Activated CD8-positive, alpha-beta T cell treated with anti-CD3 and anti-CD28 coated beads for 36 hours (primary cell): ENCODE results near the gene CHMP4A. TPM values are rescaled to one million over a fixed set of nuclear protein-coding genes. Genes with fewer than 3 reads are reported as not detected.

Experiments
- ATAC-seq: fragments of 200-7000 bp; cut with Tn5 transposase; one replicate; pipeline ENCODE4 v1.10.0; 2021; ENCODE audit warnings: mild to moderate bottlenecking, moderate library complexity
- CTCF ChIA-PET: fragments of 350-600 bp; sonication (Branson Sonifier 250); formaldehyde crosslinking; loops from one replicate; lab custom pipeline; 2021; ENCODE audit warnings: antibody characterized with exemption; lab: Charles Lee
- POLR2A ChIA-PET: fragments of 350-600 bp; sonication (Branson Sonifier 250); formaldehyde crosslinking; loops from one replicate; lab custom pipeline; 2021; ENCODE audit warnings: antibody characterized with exemption; lab: Charles Lee
- DNase-seq: peaks from one replicate; pipeline ENCODE4 v3.0.0-alpha.2; 2020
- H3K27ac Mint-ChIP-seq: one replicate; pipeline ENCODE4 v1.8.0; 2021; ENCODE audit warnings: mild to moderate bottlenecking, mixed read lengths
- H3K27me3 Mint-ChIP-seq: one replicate; pipeline ENCODE4 v1.8.0; 2021; ENCODE audit warnings: mixed read lengths
- H3K36me3 Mint-ChIP-seq: one replicate; pipeline ENCODE4 v1.8.0; 2021; ENCODE audit warnings: low read depth, mixed read lengths
- H3K4me1 Mint-ChIP-seq: one replicate; pipeline ENCODE4 v1.8.0; 2021; ENCODE audit warnings: low read depth, mixed read lengths
- H3K4me3 Mint-ChIP-seq: one replicate; pipeline ENCODE4 v1.8.0; 2021; ENCODE audit warnings: mild to moderate bottlenecking, moderate library complexity, mixed read lengths
- H3K9me3 Mint-ChIP-seq: one replicate; pipeline ENCODE4 v1.8.0; 2021; ENCODE audit warnings: mixed read lengths
- CTCF ChIP-seq: fragments of 200-600 bp; IDR thresholded peaks from one replicate; pipeline ENCODE4 v1.8.0; 2022; ENCODE audit warnings: antibody characterized with exemption, mild to moderate bottlenecking
- intact Hi-C: fragments of 100-400 bp; cut with micrococcal nuclease; formaldehyde crosslinking; loops from one replicate; pipeline ENCODE4 v1.10.0; 2022
- total RNA-seq, 2 experiments: library from RNA; stranded (reverse); gene quantifications; one replicate each; pipeline ENCODE4 v1.2.3, GENCODE V29; 2021

CHMP4A gene
- 10 to 100 TPM; 55.6 to 61.8 TPM for total RNA-seq

GRCh38 chr14:24212924-24213865, at the start of gene CHMP4A:
TSS of gene CHMP4A (minus strand) at chr14:24213488. CDS start at chr14:24213439, 49 bp downstream.
- peak; percentile 99 for DNase-seq
- POLR2A ChIA-PET, result interaction anchor here (0.6 to 4.1 kb wide), 32 partner anchors 9 to 126 kb away, joined by 3 to 41 read pairs (median 3); partner anchors contain the start of genes CIDEB, DHRS1, GMPR2 and IPO4
- peak; percentile 85 for ATAC-seq
- Mint-ChIP-seq H3K27ac (peak within 1 kb of the TSS; percentile 98), H3K36me3 (peaks cover 49% of the 10 kb centered on the region), H3K4me1 (peaks cover 45% of the 10 kb centered on the region), H3K27me3 (no peaks in the 10 kb centered on the region), H3K9me3 (no peaks in the 10 kb centered on the region), H3K4me3 (peak within 1 kb of the TSS; percentile 97)
- CTCF ChIA-PET, result interaction anchor here (0.8 to 4.7 kb wide), 10 partner anchors 15 to 218 kb away, joined by 3 to 25 read pairs (median 10); partner anchors contain the start of genes CIDEB, DHRS1, NOP9 and TINF2
- intact Hi-C loops, result no loop called here
- TF ChIP-seq CTCF, result no peak

GRCh38 chr14:24261969-24262327, 48.7 kb upstream of the CHMP4A start:
- intact Hi-C loops, result no loop called here
- Mint-ChIP-seq H3K36me3 (peaks cover 4% of the 10 kb centered on the region), H3K4me3 (no peak overlapping the region), H3K4me1 (no peaks in the 10 kb centered on the region), H3K9me3 (no peaks in the 10 kb centered on the region), H3K27ac (no peak overlapping the region), H3K27me3 (no peaks in the 10 kb centered on the region)
- no peak for TF ChIP-seq CTCF
- no peak for ATAC-seq
- ChIA-PET CTCF (interaction anchor here (0.9 to 2.1 kb wide), 4 partner anchors 9 to 76 kb away, joined by 3 to 9 read pairs (median 6); partner anchors contain the start of genes RABGGTA and TINF2), POLR2A (interaction anchor here (0.8 to 2.0 kb wide), 2 partner anchors 9 to 28 kb away, joined by 3 to 10 read pairs; partner anchors contain the start of gene RABGGTA)
- DNase-seq, result no peak

GRCh38 chr14:24261256-24261968, 48.1 kb upstream of the CHMP4A start:
- intact Hi-C loops, result no loop called here
- no peak for TF ChIP-seq CTCF
- Mint-ChIP-seq H3K9me3 (no peaks in the 10 kb centered on the region), H3K27me3 (no peaks in the 10 kb centered on the region), H3K36me3 (no peaks in the 10 kb centered on the region), H3K4me3 (no peak overlapping the region), H3K27ac (no peak overlapping the region), H3K4me1 (no peaks in the 10 kb centered on the region)
- ATAC-seq (no peak), DNase-seq (no peak)
- POLR2A ChIA-PET, result interaction anchor here (0.8 to 2.0 kb wide), 2 partner anchors 10 to 29 kb away, joined by 3 to 10 read pairs; partner anchors contain the start of gene RABGGTA
- CTCF ChIA-PET, result interaction anchor here (0.9 to 2.1 kb wide), 5 partner anchors 10 to 76 kb away, joined by 3 to 9 read pairs (median 4); partner anchors contain the start of genes RABGGTA and TINF2

- DNase-seq (no peak), ATAC-seq (no peak)
- H3K4me3 Mint-ChIP-seq, result no peak overlapping the region
- no peak overlapping the region for H3K27ac Mint-ChIP-seq
- intact Hi-C loops, result no loop called here
- H3K36me3 Mint-ChIP-seq, result no peaks in the 10 kb centered on the region
- no peak for TF ChIP-seq CTCF
- H3K4me1 Mint-ChIP-seq, result no peaks in the 10 kb centered on the region
- ChIA-PET CTCF (interaction anchor here (1.1 kb wide), 1 partner anchor 48 kb away, joined by 3 read pairs; no protein-coding TSS in a partner anchor), POLR2A (interaction anchor here (2.0 kb wide), 1 partner anchor 10 kb away, joined by 10 read pairs; the partner anchor contains the start of gene RABGGTA)
- no peaks in the 10 kb centered on the region for H3K27me3 Mint-ChIP-seq
- no peaks in the 10 kb centered on the region for H3K9me3 Mint-ChIP-seq
Observed at GRCh38 chr14:24260780-24261157, 47.5 kb upstream of the CHMP4A start.
